Spleen (tissue), 7 donors: ENCODE measurements around the gene LPIN3.

ENCODE experiments used
- CTCF ChIP-seq, 11 experiments: fragments of 200-600 bp in 7 of 11; fragments of 450-650 bp in 4 of 11; sonication (generic) in 4 of 11; IDR thresholded peaks in 8 of 11; conservative IDR thresholded peaks in 3 of 11; 1 replicate in 7 of 11; 2 replicates in 4 of 11; pipeline versions ENCODE4 v1.4.0 to v1.8.0; 2016 to 2021; ENCODE audit warnings: antibody characterized with exemption in 11 of 11, inconsistent platforms in 4 of 11, mild to moderate bottlenecking in 1 of 11
- POLR2AphosphoS5 ChIP-seq, 3 donors: sonication (generic); formaldehyde crosslinking; IDR thresholded peaks; one replicate each; pipeline ENCODE4 v1.5.1; 2017; ENCODE audit warnings: antibody characterized with exemption in 3 of 3
- donor health status: DM: no; HTN: no; CAD: no; lungs with moderate emphysema.
- donor health status: DM: no; HTN: no; CAD: no.
- donor health status: DM: no; HTN: no; CAD: no.

GRCh38 chr20:41308726-41309413 lies 31.8 kb upstream of the LPIN3 start:
- TF ChIP-seq CTCF (IDR thresholded peaks at IDR 0.05 in 8 of 11, conservative IDR thresholded peaks at IDR 0.05 in 3 of 11), result no peak
- no peak for TF ChIP-seq POLR2AphosphoS5 (IDR thresholded peaks at IDR 0.05)
